Ascending aorta (tissue), 2 donors: ENCODE measurements around the gene TCERG1L. TPM values are rescaled to one million over a fixed set of nuclear protein-coding genes. Genes with fewer than 3 reads are reported as not detected.
"Not testable (repeated sequence)": the region's sequence is repeated elsewhere in the genome, so short reads cannot be mapped to it uniquely, and the experiment has no call there.

ENCODE experiments used
- DNase-seq, 2 donors: peaks; one replicate each; pipeline ENCODE4 v3.0.0-alpha.2; 2019; ENCODE audit warnings: low spot score in 2 of 2
- H3K27ac ChIP-seq, 2 donors: fragments of 200-600 bp; sonication (generic); one replicate each; pipeline ENCODE4 v1.5.1; 2016 to 2017; ENCODE audit warnings: mild to moderate bottlenecking in 1 of 2
- H3K27me3 ChIP-seq: fragments of 200-600 bp; sonication (generic); one replicate; pipeline ENCODE4 v1.5.1; 2017
- H3K36me3 ChIP-seq, 2 donors: fragments of 200-600 bp; sonication (generic); one replicate each; pipeline ENCODE4 v1.5.1; 2016
- H3K4me1 ChIP-seq, 2 donors: fragments of 200-600 bp; sonication (generic); one replicate each; pipeline ENCODE4 v1.5.1; 2016 to 2017; ENCODE audit warnings: mild to moderate bottlenecking in 1 of 2
- H3K4me3 ChIP-seq, 2 donors: fragments of 200-600 bp; sonication (generic); one replicate each; pipeline ENCODE4 v1.5.1; 2016 to 2017; ENCODE audit warnings: mild to moderate bottlenecking in 1 of 2
- H3K9me3 ChIP-seq, 2 donors: fragments of 200-600 bp; sonication (generic); one replicate each; pipeline ENCODE4 v1.5.1; 2016
- intact Hi-C: fragments of 100-400 bp; cut with DNase I; formaldehyde crosslinking; loops from one replicate; pipeline ENCODE4 v1.15.1; 2023
- total RNA-seq: library from RNA; depleted of rRNA; stranded (reverse); fragments of >200 nt; gene quantifications from one replicate; pipeline ENCODE4 v1.1.0, GENCODE V29; 2016
- TF ChIP-seq, protein P1 (sequence below), 3 experiments: fragments of 200-600 bp in 2 of 3; fragments of 450-650 bp in 1 of 3; sonication (generic) in 2 of 3; IDR thresholded peaks; one replicate each; pipeline ENCODE4 v1.5.1; 2016 to 2019; ENCODE audit warnings: antibody characterized with exemption in 3 of 3, mild to moderate bottlenecking in 1 of 3, moderate library complexity in 1 of 3

TCERG1L gene
- total RNA-seq, 1 donor from 2014 or later: not detected

DNA sequence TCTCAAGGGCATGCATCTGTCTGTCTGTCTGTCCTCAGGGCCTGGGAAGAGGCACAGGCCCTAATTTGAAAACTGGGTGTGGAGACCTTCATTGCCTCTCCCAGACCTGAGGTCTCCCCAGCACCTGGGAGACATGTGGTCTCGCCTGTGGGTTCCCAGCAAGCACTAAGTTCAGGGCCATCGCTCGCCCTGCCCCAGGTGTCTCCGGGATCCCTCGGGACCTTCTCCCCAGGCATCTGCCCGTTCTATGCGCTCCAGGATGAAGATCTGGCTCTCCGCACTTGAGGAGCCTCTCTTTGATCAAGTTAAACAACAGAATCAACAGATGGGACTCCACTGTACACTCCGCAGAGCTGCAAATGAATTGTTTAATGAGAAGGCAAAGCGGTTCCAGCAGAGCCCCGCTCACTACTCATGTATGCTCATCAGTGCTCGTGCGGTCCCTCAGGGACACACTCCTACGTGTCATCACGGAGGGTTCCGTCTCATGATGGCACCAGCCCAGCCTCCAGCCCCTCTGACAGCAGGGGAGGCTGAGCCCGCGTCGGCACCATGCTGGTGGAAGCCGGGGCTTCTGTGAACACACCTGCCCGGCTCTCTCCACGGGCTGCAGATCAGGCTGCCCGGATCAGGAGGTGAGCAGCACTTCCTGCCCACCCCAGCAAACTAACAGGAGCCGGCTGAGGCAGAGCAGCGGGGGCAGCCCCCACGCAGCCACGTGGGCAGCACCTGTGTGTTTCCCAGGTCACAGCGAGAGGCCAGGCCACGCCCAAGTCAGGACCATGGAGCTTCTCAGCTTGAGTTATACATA, 132.8 kb downstream of the TCERG1L start:
- H3K4me1 ChIP-seq: no peaks in the 10 kb centered on the region
- intact Hi-C loops: no loop called here

DNA sequence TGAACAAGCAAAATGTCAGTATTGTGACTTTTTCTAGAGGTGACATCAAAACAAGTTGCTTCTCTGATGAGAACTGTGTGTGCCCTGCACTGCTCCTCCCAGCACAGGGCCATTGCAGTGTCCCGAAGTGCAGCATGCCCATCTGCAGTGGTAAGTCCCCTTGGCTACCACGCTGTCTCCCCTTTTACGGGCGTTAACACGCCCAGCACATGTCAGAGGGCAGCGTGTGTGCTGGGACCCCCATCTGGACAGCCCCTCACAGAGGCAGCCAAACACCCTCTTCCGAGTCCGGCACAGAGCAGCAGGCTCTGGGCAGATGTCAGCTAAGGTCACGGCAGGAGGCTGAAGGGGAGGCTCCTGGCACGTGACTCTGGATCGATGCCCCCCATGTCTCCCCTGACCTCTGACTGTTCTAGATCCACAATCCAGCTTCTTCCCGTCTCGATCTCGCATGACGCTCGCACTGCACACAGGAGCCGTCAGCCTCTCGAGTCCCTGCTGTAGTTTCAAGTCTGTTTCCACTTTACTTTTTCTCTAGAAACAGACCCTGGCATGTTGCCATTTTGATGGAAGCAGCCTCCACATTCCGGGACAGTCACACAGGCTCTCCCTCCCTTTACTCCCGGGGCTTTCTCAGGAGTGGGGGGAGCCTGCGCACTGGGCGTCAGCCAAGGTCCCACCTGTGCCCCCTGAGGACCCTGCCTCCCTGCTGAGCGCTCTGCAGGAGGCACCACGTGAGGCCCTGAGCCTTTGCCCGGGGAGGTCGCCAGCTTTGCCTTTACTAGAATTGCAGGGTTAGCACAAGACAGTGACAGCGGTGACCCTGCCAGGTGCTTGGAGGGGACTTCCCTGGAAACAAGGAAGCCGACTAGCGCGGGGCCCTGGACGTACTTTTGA, 133.8 kb downstream of the TCERG1L start:
- no peak overlapping the region for H3K27ac ChIP-seq
- no peaks in the 10 kb centered on the region for H3K27me3 ChIP-seq
- DNase-seq: peak in 1 of 2 donors; percentile 43
- TF ChIP-seq, protein P1, sequence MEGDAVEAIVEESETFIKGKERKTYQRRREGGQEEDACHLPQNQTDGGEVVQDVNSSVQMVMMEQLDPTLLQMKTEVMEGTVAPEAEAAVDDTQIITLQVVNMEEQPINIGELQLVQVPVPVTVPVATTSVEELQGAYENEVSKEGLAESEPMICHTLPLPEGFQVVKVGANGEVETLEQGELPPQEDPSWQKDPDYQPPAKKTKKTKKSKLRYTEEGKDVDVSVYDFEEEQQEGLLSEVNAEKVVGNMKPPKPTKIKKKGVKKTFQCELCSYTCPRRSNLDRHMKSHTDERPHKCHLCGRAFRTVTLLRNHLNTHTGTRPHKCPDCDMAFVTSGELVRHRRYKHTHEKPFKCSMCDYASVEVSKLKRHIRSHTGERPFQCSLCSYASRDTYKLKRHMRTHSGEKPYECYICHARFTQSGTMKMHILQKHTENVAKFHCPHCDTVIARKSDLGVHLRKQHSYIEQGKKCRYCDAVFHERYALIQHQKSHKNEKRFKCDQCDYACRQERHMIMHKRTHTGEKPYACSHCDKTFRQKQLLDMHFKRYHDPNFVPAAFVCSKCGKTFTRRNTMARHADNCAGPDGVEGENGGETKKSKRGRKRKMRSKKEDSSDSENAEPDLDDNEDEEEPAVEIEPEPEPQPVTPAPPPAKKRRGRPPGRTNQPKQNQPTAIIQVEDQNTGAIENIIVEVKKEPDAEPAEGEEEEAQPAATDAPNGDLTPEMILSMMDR (IDR thresholded peaks at IDR 0.05): no peak
- no peaks in the 10 kb centered on the region for H3K9me3 ChIP-seq
- intact Hi-C loops: no loop called here
- H3K4me3 ChIP-seq: no peak overlapping the region
- no peaks in the 10 kb centered on the region for H3K4me1 ChIP-seq
- H3K36me3 ChIP-seq: no peaks in the 10 kb centered on the region

More for the DNA sequence above, 132.8 kb downstream of the TCERG1L start:
- DNase-seq: peak in 1 of 2 donors; percentile 50
- Histone ChIP-seq H3K27ac (no peak overlapping the region), H3K9me3 (no peaks in the 10 kb centered on the region), H3K27me3 (no peaks in the 10 kb centered on the region), H3K4me3 (no peak overlapping the region), H3K36me3 (no peaks in the 10 kb centered on the region)
- TF ChIP-seq, protein P1 (IDR thresholded peaks at IDR 0.05): no peak

DNA sequence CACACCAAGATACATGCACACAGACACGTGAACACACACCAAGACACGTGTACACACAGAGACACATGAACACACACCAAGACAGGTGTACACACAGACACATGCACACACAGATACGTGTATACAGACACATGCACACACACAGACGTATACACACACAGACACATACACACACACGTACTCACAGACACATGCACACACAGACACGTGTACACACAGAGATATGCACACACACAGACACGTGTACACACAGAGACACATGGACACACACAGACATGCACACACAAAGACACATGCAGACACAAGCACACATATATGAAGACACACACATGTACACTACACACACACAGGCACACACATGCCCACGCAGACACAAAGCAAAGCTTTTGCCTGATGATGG, 134.6 kb downstream of the TCERG1L start:
- Histone ChIP-seq H3K27me3 (no peaks in the 10 kb centered on the region), H3K27ac (no peak overlapping the region), H3K4me3 (no peak overlapping the region), H3K4me1 (no peaks in the 10 kb centered on the region), H3K36me3 (no peaks in the 10 kb centered on the region), H3K9me3 (no peaks in the 10 kb centered on the region)
- intact Hi-C loops: no loop called here
- no peak for DNase-seq
- TF ChIP-seq, protein P1 (IDR thresholded peaks at IDR 0.05): no peak

DNA sequence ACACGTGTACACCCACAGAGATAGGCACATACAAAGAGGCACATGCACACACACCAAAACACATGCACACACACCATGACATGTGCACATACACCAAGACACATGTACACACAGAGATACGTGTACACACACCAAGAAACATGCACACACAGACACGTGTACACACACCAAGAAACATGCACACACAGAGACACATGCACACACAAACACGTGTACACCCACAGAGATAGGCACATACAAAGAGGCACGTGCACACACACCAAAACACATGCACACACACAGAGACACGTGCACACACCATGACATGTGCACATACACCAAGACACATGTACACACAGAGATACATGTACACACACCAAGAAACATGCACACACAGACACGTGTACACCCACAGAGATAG, 135.2 kb downstream of the TCERG1L start:
- H3K4me3 ChIP-seq, H3K9me3 ChIP-seq, H3K27ac ChIP-seq, H3K4me1 ChIP-seq, H3K27me3 ChIP-seq, H3K36me3 ChIP-seq, DNase-seq, intact Hi-C loops: not testable (repeated sequence)

DNA sequence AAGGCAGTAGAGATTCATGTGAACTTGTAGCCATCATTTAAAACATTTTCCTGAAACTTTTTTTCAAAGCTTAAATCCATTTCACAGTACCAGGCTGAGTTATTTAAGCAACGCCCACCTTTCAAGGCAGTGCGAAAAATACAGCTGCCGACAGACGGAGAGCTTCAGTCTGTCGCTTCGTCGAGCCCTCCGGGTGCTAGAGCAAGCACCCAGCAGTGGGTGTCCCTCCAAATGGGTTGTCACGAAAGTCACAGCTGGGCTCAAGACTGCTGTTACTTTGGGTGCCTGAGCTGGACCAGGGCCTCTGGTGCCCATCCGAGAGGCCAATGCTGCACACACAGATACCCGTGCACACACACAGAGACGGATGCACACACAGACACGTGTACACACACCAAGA, 135.6 kb downstream of the TCERG1L start:
- Histone ChIP-seq H3K36me3 (no peaks in the 10 kb centered on the region), H3K4me1 (no peaks in the 10 kb centered on the region), H3K27ac (no peak overlapping the region), H3K27me3 (no peaks in the 10 kb centered on the region), H3K9me3 (no peaks in the 10 kb centered on the region), H3K4me3 (no peak overlapping the region)
- DNase-seq: no peak
- intact Hi-C loops: no loop called here
- TF ChIP-seq, protein P1 (IDR thresholded peaks at IDR 0.05): no peak
